Measurements from ENCODE around the gene ATAD3B. TPM values are rescaled to one million over a fixed set of nuclear protein-coding genes. Genes with fewer than 3 reads are reported as not detected.

The ATAD3B gene
- total and polyA plus RNA-seq, 12 donors = 5.3 to 33.3 (median 7.1) TPM

DNA sequence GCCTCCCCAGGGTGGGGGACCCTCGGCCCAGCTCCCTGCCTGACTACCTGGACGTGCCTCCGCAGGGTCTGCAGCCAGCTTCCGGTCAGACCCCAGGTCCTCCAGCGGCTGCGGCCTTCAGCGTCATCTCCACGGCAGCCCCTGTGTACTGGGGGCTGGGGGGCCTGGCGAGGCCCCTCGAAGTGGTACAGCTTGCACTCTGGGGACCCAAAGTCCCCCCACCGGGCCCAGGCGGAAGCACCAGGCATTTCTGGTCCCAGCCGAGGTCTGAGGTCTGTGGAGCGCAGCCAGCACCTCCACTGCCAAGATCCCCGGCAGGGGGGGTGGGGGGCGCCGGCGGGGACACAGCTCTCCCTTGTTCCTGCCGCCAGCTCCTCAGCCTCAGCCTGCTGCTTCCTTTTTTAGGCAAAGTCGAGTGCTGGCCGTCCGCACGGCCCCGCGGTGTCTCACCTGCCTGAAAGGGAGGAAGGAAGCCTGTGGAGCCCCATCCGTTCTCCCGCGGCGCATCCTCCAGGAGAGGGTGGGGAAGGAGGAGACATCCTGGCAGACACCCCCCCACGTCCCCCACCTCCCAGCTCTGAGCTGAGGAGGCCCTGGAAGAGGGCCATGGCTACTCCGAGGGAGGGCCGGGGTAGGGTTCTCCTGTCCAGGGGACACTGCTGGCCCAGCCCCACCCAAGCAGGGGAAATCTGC, 37.3 kb upstream of the ATAD3B start:
- Histone ChIP-seq H3K9me3 (no peaks in the 10 kb centered on the region), H3K27me3 (peaks cover 0 to 53% (median 9%) of the 10 kb centered on the region in 7 donors), H3K27ac (peak overlapping the region; percentile 79 to 98 (median 92)), H3K4me3 (peak overlapping the region in 9 of 10 donors; percentile 59 to 69 (median 64)), H3K36me3 (peaks cover 0 to 9% (median 0%) of the 10 kb centered on the region in 9 donors), H3K4me1 (peaks cover 53 to 86% (median 72%) of the 10 kb centered on the region in 9 donors)
- intact Hi-C loops (cut with DNase I) = loop anchor here in 2 of 10 donors (2.0 to 10.0 kb wide), 2 partner anchors 27 to 71 kb away; partner anchors contain the start of gene MRPL20 (in 1 of the 2)
- TF ChIP-seq, protein P1, sequence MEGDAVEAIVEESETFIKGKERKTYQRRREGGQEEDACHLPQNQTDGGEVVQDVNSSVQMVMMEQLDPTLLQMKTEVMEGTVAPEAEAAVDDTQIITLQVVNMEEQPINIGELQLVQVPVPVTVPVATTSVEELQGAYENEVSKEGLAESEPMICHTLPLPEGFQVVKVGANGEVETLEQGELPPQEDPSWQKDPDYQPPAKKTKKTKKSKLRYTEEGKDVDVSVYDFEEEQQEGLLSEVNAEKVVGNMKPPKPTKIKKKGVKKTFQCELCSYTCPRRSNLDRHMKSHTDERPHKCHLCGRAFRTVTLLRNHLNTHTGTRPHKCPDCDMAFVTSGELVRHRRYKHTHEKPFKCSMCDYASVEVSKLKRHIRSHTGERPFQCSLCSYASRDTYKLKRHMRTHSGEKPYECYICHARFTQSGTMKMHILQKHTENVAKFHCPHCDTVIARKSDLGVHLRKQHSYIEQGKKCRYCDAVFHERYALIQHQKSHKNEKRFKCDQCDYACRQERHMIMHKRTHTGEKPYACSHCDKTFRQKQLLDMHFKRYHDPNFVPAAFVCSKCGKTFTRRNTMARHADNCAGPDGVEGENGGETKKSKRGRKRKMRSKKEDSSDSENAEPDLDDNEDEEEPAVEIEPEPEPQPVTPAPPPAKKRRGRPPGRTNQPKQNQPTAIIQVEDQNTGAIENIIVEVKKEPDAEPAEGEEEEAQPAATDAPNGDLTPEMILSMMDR (IDR thresholded peaks at IDR 0.05) = peak in 1 of 9 donors; percentile 10
- WGBS, 2 donors = 16 to 20% methylated on average over 32 of the region's 32 CpGs
- DNase-seq (peak; percentile 73 to 77), ATAC-seq (peak; percentile 7 to 45 (median 30))

DNA sequence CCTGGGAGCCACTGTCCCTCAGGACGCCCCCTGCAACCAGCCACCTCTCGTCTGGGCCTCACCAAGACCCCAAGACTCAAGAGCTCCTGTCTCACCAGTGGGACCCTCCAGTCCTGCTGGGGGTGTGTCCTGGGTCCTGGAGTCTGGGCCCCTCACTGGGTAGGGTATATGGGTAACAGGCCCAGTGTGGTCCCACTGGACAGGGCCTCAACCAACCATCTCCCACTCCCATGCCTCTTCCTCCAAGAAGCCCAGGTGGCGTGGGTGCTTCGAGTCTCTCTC, 36.8 kb upstream of the ATAD3B start:
- no peak for DNase-seq
- WGBS, 2 donors = 54 to 78% methylated on average over 4 of the region's 4 CpGs
- TF ChIP-seq, protein P1 (IDR thresholded peaks at IDR 0.05) = no peak
- intact Hi-C loops (cut with DNase I) = loop anchor here in 3 of 10 donors (2.0 to 10.0 kb wide), 3 partner anchors 28 to 70 kb away; partner anchors contain the start of gene MRPL20 (in 1 of the 3)
- Histone ChIP-seq H3K4me1 (peaks cover 49 to 81% (median 69%) of the 10 kb centered on the region in 9 donors), H3K27me3 (peaks cover 0 to 48% (median 9%) of the 10 kb centered on the region in 7 donors), H3K27ac (peak overlapping the region; percentile 79 to 98 (median 92)), H3K4me3 (peak overlapping the region in 9 of 10 donors; percentile 59 to 69 (median 64)), H3K36me3 (peaks cover 0 to 9% (median 0%) of the 10 kb centered on the region in 9 donors), H3K9me3 (no peaks in the 10 kb centered on the region)
- no peak for ATAC-seq

DNA sequence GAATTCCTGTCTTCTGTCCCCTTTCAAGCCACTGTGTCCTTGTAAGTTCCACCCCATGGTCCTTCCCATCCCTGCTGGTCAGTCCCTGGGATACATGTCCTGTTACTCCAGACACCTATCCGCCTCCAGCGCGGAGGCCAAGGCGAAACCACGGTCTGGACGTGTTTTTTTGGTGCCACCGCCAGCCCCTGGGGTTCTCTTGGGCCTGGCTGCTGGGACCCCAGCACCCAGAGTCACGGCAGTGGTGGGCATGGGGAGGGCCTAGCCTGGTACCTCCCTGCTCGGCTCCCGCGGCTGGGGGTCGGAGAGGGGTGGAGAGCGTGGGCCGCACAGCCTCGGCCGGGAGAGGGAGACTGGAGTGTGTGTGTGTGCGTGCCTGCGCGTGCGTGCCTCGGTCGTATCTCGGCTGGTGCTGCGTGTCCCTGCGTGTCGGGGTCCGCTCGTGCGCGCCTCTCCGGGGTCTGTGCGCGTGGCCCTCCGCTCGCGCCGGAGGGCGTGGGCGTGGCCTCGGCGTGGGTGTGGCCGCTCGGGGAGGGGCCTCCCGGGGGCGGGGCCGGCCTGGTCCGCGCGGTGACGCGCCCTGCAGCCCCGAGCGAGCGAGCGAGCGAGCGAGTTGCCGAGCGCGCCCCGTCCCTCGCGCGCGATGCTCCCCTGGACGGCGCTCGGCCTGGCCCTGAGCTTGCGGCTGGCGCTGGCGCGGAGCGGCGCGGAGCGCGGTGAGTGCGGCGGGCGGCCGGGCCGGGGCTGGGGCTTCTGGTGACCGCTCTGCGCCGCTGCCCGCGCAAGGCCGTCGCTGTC, 36.3 kb upstream of the ATAD3B start, which contains the start of gene VWA1:
TSS of gene VWA1 (plus strand) at position 585 of the 798 bp plus-strand sequence. CDS start at position 644, 59 bp downstream.
- 6 to 12% methylated on average over 48 to 89 of the region's 89 CpGs for whole genome bisulfite sequencing, 2 donors
- DNase-seq = peak; percentile 60 to 83
- Histone ChIP-seq H3K27me3 (peaks cover 0 to 48% (median 9%) of the 10 kb centered on the region in 7 donors), H3K36me3 (peaks cover 0 to 9% (median 0%) of the 10 kb centered on the region in 9 donors), H3K4me1 (peaks cover 47 to 76% (median 64%) of the 10 kb centered on the region in 9 donors), H3K4me3 (peak within 1 kb of the TSS; percentile 50 to 69 (median 64)), H3K9me3 (no peaks in the 10 kb centered on the region), H3K27ac (peak within 1 kb of the TSS; percentile 79 to 98 (median 92))
- intact Hi-C loops (cut with DNase I) = loop anchor here in 3 of 10 donors (2.0 to 10.0 kb wide), 3 partner anchors 29 to 69 kb away; partner anchors contain the start of gene MRPL20 (in 1 of the 3)
- ATAC-seq = peak; percentile 36 to 57 (median 44)
- TF ChIP-seq, protein P1 (IDR thresholded peaks at IDR 0.05) = peak in 1 of 9 donors; percentile 6
